Mammary epithelial cell (primary cell): ENCODE results near the gene MPP3.

Experiments
- EZH2 ChIP-seq: IDR thresholded peaks from 2 replicates; pipeline ENCODE4 v1.6.1; 2012; ENCODE audit warnings: low read length, inconsistent platforms, borderline replicate concordance
- TF ChIP-seq, protein P1 (sequence below), 2 donors: IDR thresholded peaks in 1 of 2; conservative IDR thresholded peaks in 1 of 2; 2 replicates each; pipeline ENCODE4 v1.5.1; 2011 to 2012; ENCODE audit warnings: inconsistent platforms in 2 of 2, low read length in 2 of 2, mild to moderate bottlenecking in 2 of 2, control low read depth in 1 of 2, low read depth in 1 of 2; ENCODE audit not compliant: insufficient read depth in 1 of 2; ENCODE audit errors: extremely low read depth in 1 of 2

- TF ChIP-seq, protein P1, sequence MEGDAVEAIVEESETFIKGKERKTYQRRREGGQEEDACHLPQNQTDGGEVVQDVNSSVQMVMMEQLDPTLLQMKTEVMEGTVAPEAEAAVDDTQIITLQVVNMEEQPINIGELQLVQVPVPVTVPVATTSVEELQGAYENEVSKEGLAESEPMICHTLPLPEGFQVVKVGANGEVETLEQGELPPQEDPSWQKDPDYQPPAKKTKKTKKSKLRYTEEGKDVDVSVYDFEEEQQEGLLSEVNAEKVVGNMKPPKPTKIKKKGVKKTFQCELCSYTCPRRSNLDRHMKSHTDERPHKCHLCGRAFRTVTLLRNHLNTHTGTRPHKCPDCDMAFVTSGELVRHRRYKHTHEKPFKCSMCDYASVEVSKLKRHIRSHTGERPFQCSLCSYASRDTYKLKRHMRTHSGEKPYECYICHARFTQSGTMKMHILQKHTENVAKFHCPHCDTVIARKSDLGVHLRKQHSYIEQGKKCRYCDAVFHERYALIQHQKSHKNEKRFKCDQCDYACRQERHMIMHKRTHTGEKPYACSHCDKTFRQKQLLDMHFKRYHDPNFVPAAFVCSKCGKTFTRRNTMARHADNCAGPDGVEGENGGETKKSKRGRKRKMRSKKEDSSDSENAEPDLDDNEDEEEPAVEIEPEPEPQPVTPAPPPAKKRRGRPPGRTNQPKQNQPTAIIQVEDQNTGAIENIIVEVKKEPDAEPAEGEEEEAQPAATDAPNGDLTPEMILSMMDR (conservative IDR thresholded peaks at IDR 0.05 in 1 of 2, IDR thresholded peaks at IDR 0.05 in 1 of 2; ENCODE audit: extremely low read depth in 1 of 2, insufficient read depth in 1 of 2, low read depth in 1 of 2, low read length in 2 of 2): no peak
- no peak for TF ChIP-seq EZH2
These were observed 78.0 kb downstream of the MPP3 start for GRCh38 chr17:43754947-43755346.
